AG04450 (cell line): Measurements from ENCODE around the gene GRM8. TPM values are rescaled to one million over a fixed set of nuclear protein-coding genes. Genes with fewer than 3 reads are reported as not detected.

Experiments
- CTCF ChIA-PET: fragments of 300-600, 350-600 bp; formaldehyde crosslinking; extraction: SDS; loops from one replicate; lab custom pipeline; 2022; ENCODE audit warnings: antibody characterized with exemption, inconsistent platforms; lab: Charles Lee
- POLR2A ChIA-PET: fragments of 350-600 bp; formaldehyde crosslinking; extraction: SDS; loops from one replicate; lab custom pipeline; 2021; ENCODE audit warnings: antibody characterized with exemption, inconsistent platforms; lab: Yijun Ruan, JAX
- DNase-seq: peaks from one replicate; pipeline ENCODE4 v3.0.0-alpha.2; 2011; ENCODE audit warnings: low read depth, low spot score
- H3K27ac ChIP-seq: one replicate; pipeline ENCODE4 v1.5.1; 2012; ENCODE audit warnings: low read depth, low read length, control low read depth
- H3K27me3 ChIP-seq: one replicate; pipeline ENCODE4 v1.6.0; 2012; ENCODE audit warnings: low read length; ENCODE audit not compliant: control insufficient read depth, insufficient read depth
- H3K4me3 ChIP-seq: 2 replicates; pipeline ENCODE4 v1.5.1; 2011; ENCODE audit warnings: mild to moderate bottlenecking, low read depth, low read length, control low read depth
- H3K9me3 ChIP-seq: 2 replicates; pipeline ENCODE4 v1.5.1; 2012; ENCODE audit warnings: low read length; ENCODE audit not compliant: control insufficient read depth, insufficient read depth
- polyA plus RNA-seq: library from polyadenylated mRNA; depleted of rRNA; stranded (reverse); fragments of >200 nt; gene quantifications from 2 replicates; pipeline ENCODE4 v1.2.3, GENCODE V29; 2011
- TF ChIP-seq, protein P1 (sequence below): IDR thresholded peaks from 2 replicates; pipeline ENCODE4 v1.5.1; 2011; ENCODE audit warnings: low read depth, low read length, control low read depth, inconsistent platforms

GRM8 gene
- polyA plus RNA-seq, 1 experiment = not detected

DNA sequence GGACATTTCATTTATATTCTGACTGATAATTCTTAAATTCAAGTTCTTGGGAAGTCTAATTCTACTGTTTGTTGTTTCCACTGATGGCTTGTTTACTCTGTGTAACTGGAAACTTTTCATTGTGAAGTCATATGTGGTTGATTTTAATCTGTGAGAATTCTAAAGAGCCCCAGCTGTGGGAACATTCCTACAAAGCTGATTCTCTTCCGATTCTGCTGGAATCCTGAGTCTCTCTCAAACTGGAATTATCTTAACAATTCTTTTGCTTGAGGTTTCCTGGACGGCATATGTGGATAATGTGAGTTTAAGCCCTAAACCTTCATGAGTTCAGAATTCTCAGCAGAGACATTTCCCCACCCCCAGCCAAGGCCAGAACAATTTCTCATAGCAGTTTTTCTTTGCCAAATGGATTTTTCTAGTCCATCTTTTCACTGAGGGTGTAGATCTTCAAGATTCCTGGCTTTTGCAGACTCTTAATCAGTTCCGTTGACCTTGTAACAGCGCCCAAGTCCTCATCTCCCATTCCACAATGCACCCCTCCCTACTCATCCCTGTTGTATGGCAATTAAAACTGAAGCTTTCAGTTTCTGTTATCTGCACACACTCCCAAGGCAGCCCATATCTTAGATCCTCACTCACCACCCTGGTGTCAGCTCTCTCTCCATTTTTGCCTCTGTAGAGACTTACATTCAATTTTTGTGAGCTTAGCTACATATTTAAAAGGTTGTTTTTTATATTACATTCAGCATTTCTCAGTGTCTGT, 37.6 kb downstream of the GRM8 start:
- TF ChIP-seq, protein P1, sequence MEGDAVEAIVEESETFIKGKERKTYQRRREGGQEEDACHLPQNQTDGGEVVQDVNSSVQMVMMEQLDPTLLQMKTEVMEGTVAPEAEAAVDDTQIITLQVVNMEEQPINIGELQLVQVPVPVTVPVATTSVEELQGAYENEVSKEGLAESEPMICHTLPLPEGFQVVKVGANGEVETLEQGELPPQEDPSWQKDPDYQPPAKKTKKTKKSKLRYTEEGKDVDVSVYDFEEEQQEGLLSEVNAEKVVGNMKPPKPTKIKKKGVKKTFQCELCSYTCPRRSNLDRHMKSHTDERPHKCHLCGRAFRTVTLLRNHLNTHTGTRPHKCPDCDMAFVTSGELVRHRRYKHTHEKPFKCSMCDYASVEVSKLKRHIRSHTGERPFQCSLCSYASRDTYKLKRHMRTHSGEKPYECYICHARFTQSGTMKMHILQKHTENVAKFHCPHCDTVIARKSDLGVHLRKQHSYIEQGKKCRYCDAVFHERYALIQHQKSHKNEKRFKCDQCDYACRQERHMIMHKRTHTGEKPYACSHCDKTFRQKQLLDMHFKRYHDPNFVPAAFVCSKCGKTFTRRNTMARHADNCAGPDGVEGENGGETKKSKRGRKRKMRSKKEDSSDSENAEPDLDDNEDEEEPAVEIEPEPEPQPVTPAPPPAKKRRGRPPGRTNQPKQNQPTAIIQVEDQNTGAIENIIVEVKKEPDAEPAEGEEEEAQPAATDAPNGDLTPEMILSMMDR = no peak
- Histone ChIP-seq H3K27me3 (no peaks in the 10 kb centered on the region), H3K4me3 (no peak overlapping the region), H3K27ac (no peak overlapping the region), H3K9me3 (no peaks in the 10 kb centered on the region)
- DNase-seq = no peak
- ChIA-PET CTCF (no interaction called here), POLR2A (no interaction called here)

DNA sequence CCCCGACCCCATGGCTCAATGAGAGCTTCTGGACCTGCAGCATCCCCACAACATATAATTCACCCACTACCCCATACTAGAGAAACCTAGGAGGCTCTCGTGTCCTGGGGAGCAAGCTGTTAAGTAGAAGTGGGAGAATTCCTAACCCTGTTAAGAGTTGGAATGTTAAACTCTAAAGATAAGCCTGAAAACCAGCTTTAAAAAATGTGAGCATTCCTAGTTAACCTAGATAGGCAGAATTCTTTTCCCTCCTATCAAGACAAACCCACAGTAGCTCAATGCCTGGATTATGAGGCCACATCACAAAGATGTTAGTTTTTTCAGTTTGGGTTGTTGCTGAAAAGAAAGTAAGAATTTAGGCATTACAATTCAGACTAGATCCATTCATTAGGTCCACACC, 42.9 kb downstream of the GRM8 start:
- Histone ChIP-seq H3K4me3 (no peak overlapping the region), H3K27me3 (no peaks in the 10 kb centered on the region), H3K27ac (no peak overlapping the region), H3K9me3 (no peaks in the 10 kb centered on the region)
- no peak for DNase-seq
- ChIA-PET CTCF (no interaction called here), POLR2A (no interaction called here)
- TF ChIP-seq, protein P1 = no peak

DNA sequence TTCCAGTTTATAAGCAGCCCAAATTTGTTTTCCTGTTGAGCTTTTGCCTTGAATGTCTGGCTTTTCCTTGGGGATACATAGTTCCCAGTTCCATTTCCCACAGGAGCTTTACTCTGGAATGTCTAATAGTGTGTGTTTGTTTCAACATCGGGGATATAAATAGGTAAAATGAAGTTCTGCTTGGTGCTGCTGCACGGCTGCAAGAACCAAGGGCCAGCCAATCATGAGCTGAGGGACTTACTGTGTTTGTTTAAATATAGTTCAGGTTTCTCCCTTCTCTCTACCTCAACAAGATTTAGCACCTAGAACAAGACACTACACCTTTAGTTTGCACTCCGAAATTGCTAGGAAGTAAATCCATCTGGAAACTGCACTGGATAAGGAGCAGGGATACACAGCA, 43.9 kb downstream of the GRM8 start:
- H3K4me3 ChIP-seq = no peak overlapping the region
- ChIA-PET CTCF (no interaction called here), POLR2A (no interaction called here)
- TF ChIP-seq, protein P1 = no peak
- H3K9me3 ChIP-seq = no peaks in the 10 kb centered on the region
- no peaks in the 10 kb centered on the region for H3K27me3 ChIP-seq
- no peak overlapping the region for H3K27ac ChIP-seq
- no peak for DNase-seq

DNA sequence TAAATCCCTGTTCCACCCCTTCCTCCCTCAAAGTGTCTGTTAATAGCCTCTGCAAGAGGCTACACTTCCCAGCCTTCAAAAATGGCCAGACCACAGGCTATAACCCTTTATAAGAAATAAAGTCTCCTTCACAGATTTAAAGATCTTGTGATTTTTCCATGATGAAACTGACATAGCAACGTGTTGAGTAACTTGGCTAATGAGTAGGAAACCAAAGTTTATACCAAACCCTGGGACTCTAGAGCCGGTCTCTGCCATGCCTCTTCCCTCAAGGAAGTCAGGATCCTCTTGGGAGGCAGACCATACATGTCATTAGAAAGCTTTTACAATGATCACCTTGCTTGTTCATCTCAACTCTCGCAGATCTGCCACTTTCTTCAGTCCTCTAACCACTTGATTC, 44.4 kb downstream of the GRM8 start:
- CTCF ChIA-PET = no interaction called here
- POLR2A ChIA-PET = no interaction called here

DNA sequence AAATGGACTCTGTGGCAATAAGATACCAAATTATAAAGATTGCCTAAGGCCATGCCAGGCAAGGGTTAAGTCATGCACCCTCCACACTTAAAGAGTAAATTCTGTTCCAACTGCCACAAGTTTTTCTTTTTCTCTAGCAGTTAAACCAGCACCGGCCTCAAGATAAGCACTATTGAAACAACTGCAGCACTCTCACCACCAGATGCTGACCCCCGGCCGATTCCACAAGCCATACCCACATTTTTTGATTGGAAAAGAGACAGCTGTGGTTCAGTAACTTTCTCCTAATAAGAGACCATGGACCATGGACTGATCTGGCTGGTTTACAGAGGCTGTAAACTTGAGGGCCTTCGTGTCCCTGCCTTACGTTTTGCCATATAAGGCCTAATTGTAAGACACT, 44.9 kb downstream of the GRM8 start:
- Histone ChIP-seq H3K27me3 (no peaks in the 10 kb centered on the region), H3K4me3 (no peak overlapping the region), H3K27ac (no peak overlapping the region), H3K9me3 (no peaks in the 10 kb centered on the region)
- no peak for DNase-seq
- TF ChIP-seq, protein P1 = no peak
- ChIA-PET POLR2A (no interaction called here), CTCF (no interaction called here)

More for the DNA sequence above, 44.4 kb downstream of the GRM8 start:
- TF ChIP-seq, protein P1 = no peak
- Histone ChIP-seq H3K27ac (no peak overlapping the region), H3K27me3 (no peaks in the 10 kb centered on the region), H3K9me3 (no peaks in the 10 kb centered on the region), H3K4me3 (no peak overlapping the region)
- no peak for DNase-seq
